ENCODE results near the gene BRIX1. TPM values are rescaled to one million over a fixed set of nuclear protein-coding genes. Genes with fewer than 3 reads are reported as not detected.

BRIX1 gene, protein sequence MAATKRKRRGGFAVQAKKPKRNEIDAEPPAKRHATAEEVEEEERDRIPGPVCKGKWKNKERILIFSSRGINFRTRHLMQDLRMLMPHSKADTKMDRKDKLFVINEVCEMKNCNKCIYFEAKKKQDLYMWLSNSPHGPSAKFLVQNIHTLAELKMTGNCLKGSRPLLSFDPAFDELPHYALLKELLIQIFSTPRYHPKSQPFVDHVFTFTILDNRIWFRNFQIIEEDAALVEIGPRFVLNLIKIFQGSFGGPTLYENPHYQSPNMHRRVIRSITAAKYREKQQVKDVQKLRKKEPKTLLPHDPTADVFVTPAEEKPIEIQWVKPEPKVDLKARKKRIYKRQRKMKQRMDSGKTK
- total RNA-seq = 50.1 and 53.8 TPM in 2 replicates

DNA sequence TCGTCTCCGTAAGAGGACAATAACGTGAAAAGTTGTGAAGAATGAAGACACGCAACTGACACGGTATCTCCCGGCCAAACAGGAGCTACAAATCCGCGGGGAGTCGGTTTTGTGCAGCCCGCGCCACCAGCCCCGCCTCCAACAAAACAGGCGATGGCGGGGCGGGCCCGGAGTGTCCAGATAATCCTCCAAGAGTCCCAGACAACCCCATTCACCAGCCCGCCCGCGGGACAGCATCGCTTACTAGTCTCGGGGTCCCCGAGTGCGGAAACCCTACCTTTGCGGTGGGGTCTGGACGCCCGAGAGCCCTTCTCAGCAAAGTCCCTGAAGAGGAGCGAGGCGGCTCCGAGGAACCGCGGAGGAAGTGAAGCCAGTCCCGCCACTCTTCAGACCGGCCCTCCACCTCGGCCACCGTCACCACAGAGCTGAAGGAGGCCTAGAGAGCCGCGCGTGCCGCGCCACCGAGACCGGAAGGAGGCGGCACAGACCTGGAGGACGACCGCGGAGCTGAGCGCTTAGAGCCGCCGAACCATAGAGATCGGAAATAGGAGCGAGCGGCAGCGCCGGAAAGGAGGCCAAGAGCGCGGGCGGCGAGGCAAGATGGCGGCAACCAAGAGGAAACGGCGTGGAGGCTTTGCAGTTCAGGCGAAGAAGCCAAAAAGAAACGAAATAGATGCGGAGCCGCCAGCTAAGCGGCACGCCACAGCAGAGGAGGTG is at the start of gene BRIX1, which contains the start of gene RAD1:
BRIX1 (plus strand) TSS at position 573 of the 717 bp plus-strand sequence; CDS start at position 601, 28 bp downstream.
RAD1 (minus strand) TSS at position 366 of the 717 bp plus-strand sequence. CDS start 612 bp downstream, outside the sequence.
- intact Hi-C loops (cut with micrococcal nuclease) = loop anchor here (1.0 to 5.0 kb wide), 7 partner anchors 9 to 1962 kb away; partner anchors contain the start of genes AMACR, DNAJC21, IL7R and NIPBL

DNA sequence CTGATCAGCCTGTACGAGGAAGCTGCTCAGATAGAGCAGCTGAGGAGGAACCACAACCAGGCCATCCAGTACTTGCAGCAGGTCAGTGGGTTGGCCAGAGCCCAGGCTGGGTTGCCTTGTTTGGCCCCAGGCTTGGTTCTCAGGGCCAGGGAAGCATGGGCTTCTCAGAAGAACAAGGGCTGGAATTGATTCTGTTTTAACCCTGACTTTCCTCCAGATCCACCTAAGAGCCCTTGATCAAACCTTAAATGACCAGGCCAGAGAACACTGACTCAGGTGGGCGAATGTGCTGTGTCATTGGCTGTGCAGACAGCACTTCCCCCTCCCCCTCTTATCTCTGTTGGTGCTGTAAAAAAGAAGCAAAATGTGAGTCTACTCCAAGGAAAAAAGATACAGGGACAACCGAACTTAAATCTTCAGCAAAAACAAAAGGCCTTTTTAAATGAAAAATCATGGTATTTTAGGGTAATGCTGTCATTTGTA is 48.5 kb upstream of the BRIX1 start:
- intact Hi-C loops (cut with micrococcal nuclease) = no loop called here

DNA sequence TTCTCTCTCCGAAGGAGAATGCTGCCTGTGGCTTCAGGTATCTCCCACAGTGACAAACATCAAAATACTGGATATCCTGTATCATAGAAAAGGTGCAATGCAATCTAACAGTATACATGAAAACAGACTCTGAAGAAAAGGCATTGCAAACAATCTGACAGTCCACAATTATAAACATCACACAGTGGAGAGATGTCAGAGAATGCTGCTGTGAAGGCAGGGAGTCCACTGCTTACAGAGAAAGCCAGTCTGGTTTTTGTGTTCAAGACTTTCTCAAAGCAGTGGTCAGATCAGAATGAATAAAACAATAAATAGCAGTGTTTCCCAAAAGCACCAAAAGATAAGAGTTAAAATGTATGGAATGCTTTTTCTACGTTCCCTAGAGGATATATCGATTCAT is 47.9 kb upstream of the BRIX1 start:
- intact Hi-C loops (cut with micrococcal nuclease) = no loop called here

DNA sequence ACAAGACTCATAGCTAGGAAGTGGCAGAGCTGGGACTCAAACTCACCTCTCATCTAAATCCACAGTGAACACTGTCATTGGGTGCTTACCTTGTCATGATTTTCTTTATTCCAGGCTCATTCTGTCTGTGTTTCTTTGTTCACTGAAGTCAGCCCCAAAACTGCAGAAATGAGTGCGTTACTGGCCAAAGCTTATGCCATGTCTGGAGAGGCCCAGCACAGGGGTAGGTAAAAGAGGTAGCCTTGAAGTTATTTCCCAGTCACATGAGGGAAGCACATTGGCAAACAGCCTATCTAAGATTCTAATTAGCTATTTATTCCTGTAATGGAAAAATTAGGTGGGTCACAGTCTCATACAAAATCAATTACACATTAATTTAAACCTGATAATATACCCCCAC is 46.7 kb upstream of the BRIX1 start:
- intact Hi-C loops (cut with micrococcal nuclease) = no loop called here

DNA sequence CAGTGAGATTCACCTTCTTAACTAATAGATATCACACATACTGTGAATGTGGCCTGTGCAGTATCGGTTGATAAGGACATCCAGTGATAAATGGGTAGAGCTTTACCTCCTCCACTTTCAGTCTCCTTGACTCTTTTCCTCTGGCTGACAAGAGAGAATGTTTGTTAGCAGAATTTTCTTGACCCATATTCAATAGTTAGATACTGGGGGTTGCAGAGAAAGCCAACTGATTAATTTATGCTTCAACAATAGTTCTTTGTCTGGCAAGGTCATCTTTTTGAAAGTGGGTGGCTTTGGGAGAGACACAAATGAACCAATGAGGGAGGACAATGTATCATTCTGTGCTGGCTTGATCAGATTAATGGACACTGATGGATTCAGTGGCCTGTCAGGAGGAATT is 46.3 kb upstream of the BRIX1 start:
- intact Hi-C loops (cut with micrococcal nuclease) = no loop called here

DNA sequence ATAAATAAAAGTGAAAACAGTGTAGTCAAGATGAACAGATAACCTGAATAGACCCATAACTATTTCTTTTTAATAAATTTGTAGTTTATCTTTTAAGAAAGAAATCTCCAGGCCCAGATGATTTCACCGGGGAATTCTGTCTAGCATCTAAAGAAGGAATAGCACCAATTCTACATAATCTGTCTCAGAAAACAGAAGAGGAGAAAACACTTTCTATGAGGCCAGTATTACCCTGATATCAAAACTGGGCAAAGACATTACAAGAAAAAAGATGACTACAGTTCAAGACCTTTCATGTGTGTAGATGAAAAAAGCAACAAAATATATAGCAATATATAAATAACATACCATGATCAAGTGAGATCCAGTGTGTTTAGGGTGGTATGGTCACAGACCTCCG is 45.1 kb upstream of the BRIX1 start:
- intact Hi-C loops (cut with micrococcal nuclease) = no loop called here

DNA sequence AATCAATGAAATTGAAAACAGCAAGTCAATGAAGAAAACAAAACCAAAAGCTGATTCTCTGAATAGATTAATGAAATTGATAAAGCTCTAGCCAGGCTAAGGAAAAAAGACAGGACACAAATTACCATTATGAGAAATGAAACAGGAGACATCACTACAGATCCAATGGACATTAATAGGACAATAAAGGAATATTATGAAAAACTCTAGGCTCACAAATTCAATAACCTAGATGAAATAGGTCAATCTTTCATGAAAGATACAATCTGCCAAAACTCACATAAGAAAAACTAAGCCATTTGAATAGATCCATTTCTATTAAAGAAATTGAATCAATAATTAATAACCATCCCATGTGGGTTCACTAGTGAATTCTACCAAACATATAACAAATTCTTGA is 39.2 kb upstream of the BRIX1 start:
- intact Hi-C loops (cut with micrococcal nuclease) = no loop called here

DNA sequence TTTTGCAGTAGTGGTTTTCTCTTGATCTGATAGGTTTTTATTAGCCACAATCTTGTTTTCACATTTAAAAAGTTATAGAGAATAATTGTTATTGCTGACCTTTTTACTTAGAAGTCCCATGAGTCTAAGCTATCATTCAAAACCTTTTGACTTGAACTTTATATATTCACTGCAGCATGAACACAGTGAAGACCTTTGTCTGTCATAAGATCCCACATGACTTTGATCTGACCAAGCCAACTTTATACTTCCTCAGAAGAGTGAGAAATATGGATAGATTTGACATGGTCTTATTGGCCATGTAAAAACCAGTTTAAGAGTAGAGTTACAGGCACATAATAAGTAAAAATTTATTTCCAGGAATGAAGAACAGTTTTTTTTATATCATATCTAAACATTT is 34.3 kb upstream of the BRIX1 start:
- intact Hi-C loops (cut with micrococcal nuclease) = no loop called here

DNA sequence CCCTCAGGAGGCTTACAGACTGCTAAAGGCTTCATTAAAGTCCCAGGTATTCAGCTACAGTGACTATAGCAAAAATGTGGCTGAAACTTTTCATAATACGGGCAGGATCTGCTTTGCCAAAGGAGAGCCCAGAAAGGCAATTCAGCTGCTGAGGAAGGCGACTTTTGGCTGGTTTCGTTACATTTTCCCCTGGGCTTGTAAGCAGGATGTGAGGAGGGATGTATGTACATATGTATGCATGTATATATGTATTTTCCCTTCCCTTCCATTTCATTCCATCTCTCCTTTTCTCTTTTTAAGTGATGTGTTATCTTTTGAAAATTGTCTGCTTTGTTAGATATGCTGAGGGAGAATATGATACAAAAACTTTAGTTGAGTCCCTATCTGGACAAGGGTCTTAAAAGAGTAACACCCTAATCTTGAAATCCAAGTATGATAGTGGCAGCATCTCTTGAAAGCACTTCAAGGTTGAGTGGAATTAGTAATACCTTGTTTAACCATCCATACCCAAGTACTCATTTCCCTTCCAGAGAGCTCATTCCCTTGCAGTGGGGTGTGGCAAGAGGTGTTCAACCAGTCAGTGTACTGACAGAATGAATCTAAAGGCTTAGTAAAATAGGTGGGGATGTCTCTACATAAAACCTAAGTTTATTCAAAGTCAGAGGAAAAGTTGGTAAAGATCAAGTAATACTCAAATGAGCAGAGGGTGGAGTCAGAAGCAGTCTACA is 29.0 kb upstream of the BRIX1 start:
- intact Hi-C loops (cut with micrococcal nuclease) = no loop called here

DNA sequence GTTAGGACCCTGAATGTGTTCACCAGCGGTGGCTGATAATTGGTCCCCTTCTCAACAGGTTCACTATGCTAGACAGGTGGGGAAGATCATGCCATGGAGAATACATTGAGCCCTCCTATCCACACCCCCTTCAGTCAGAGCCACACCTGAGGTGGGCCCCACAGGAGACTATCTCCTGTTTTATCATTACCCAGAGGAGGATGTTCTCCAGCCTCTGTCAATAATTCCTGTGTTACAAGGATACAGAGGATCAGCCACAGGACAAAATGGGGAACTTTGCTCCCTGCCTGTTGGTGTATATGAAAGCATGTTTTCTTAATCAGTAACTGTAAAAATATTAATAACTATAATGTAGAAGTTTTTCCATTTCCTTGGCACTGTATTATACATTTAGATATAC is 26.1 kb upstream of the BRIX1 start:
- intact Hi-C loops (cut with micrococcal nuclease) = no loop called here

DNA sequence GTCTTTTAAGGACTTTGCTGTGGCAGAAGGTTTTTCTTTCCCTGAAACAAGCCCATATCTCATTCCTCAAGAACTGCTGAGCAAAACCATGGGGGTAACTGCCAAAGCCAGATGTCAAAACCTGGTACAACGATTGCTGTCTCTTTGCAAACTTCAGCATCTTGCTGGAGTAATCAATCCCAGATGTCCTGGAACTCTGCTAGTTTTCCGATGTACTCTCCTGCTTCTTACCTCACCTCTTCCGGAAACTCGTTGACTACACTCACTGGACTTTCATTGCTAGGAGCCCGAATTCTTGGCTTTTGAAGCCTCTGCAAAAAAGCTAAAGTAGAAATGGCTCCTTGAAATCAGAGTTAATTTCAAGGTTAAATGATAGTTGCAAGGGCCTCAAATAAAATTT is 23.5 kb upstream of the BRIX1 start:
- intact Hi-C loops (cut with micrococcal nuclease) = no loop called here

DNA sequence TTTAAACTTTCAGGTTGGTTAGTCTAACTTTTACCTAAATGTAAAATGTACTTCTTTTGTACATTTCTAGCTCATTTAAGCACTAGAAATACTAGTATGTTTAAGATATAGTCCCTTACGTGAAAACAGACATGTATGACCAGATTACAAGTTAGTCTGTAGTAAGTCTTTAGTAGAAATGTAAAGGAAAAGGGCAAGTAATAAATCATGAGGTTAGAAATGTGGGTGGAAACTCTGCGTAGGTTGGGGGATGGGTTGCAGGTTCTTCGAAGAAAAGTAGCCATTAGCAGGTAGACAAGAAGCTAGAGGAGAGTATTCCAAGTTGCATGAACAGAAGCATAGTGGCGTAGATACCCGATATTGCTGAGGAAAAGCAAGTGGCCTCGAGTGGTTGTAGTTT is 23.1 kb upstream of the BRIX1 start:
- intact Hi-C loops (cut with micrococcal nuclease) = no loop called here

DNA sequence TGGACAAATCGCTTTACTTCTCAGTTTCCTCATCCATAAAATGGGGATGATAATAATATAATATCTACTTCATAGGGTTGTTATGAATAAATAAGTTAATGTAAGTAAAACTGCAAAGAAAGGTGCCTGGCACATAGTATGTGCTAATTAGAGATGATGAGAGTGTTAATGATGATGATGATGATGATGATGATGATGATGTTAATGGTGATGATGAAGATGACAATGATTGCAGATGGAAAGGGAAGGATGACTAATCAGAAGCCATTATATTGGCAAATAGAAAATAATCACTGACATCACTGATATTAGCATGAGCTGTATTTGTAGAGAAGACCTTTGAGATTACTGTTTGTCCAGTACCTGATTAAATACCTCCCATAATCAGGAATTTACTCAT is 20.8 kb upstream of the BRIX1 start:
- intact Hi-C loops (cut with micrococcal nuclease) = no loop called here

DNA sequence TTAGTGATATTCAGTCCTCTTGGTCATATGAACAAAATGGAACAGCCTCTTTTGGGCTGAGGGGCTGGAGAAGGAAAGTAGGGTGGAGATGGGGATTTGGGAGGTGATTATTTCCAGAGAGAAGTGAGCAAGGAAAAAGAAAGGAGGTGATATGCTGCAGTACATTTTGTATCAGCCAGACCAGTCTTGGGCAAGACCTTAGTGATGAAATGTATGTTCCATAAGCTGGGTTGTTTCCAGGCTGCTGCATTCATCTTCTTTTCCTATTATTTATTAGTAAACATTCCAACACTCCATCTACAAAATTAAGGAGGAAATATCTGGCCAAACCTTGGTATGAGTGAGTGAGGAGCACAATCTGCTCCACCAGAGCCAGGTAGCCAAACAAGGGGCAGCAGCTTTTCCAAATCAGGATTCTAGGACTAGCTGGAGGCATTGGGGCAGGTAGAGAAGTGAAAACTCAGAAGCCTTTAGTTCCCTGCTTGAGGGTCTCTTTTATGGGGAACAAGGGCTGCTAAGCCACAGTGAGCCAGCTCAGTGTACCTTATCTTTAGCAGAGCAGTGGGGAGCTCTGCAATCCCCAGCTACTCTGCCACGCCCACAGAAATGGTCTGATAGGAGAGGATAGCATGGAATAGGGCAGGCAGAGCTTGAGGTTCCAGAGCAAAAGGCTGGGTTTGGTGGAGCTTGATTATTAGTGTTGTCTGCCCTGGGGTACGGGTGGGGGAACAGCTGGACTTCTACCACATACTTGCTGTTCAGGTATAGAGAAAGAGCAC is 19.7 kb upstream of the BRIX1 start:
- intact Hi-C loops (cut with micrococcal nuclease) = no loop called here

DNA sequence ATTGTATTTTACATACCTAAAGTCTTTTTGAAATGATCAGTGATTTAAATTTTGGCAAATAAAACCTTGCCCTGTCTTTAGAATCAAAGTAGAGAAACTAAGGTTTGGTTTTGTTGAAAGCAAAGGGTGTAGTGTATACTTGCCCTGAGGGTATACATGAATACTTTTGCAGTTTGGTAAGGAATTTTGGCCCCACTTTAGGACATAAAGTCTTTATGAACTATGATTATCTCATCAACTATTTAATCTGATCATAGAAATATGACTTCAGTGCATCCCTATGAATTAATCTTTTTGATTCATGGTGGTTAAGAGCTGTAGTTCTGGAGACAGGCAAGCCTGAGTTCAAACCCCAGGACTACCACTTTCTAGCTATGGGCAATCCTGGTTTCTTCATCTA is 17.9 kb upstream of the BRIX1 start:
- intact Hi-C loops (cut with micrococcal nuclease) = loop anchor here (1.0 kb wide), 3 partner anchors 374 to 423 kb away; no protein-coding TSS in a partner anchor

DNA sequence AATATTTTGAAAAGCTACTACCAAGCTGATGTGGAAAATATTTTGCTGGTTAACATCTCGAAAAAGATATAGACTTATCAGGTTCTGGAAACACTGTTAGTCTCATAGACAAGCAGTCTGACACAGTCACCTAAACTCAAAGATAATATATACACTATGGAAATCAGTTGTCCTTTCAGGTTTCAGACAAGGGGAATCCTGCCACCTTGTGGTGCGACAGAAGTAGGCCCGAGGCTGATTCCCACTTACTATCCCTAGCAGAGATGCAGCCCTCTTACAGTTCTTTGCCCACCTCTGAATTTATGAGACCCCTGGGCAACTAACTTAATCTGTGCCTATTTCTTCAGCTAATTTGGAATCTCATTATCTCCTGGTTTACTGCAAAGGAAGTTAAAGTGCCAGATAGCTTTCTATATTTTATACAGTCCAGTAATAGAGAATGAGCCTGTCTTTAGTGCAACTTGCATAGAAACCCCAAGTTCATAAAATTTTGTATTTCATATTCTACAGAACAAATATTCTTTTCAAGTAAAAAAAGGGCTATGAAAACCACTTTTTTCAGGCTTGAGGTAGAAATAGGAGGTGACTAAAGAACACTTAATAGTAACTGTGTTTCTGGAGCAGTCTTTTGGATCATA is 17.1 kb upstream of the BRIX1 start:
- intact Hi-C loops (cut with micrococcal nuclease) = loop anchor here (1.0 kb wide), 3 partner anchors 375 to 424 kb away; no protein-coding TSS in a partner anchor

DNA sequence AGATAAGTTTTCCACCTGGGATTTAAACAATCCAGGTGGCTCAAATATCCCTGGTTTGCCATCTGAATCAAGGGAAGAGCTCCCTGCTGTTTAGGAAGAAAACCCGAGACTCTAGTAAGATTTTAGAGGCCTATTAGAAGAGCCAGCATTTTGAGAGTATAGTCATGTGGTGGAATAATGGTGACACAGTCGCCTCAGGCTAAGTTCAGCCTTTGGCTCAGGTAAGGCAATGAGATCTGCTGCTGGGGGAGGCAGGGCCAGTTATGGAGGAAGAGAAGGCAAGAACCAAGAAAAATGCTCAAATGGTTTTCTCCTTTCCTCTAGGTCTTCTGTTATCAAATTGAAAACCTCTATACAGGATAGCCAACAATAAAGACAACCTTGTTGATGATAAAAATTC is 16.4 kb upstream of the BRIX1 start:
- intact Hi-C loops (cut with micrococcal nuclease) = no loop called here

DNA sequence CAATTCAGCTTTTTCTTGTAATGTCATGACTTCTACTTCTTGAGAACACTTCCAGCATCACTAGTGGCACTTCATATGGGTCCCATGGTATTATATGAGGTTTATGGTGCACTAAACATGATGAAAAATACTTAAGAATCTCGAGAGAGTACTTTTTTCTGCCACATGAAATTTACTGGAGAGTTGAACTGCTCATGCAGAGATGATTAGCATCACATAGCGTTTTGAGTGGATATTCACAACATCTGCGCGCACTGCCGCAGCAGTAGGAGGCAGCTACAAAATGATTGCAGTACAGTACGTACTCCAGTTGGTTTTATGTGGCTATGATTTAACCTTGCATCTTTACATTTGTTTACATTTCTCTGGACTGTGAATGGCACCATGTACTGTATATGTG is 14.9 kb upstream of the BRIX1 start:
- intact Hi-C loops (cut with micrococcal nuclease) = no loop called here

DNA sequence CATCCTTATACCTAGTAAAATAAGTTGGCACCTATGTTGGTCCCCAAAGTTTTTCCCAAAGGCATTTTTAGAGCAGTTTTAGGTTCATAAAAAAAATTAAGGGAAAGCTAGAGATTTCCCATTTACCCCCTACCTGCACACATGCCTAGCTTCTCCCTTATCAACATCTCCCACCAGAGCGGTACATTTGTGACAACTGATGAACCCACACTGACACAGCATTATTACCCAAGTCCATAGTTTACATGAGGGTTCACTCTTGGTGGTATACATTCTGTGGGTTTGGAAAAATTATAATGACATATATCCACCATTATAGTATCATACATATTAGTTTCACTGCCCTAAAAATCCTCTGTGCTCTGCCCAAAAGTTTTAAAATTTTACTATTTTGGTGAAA is 12.3 kb upstream of the BRIX1 start:
- intact Hi-C loops (cut with micrococcal nuclease) = no loop called here

DNA sequence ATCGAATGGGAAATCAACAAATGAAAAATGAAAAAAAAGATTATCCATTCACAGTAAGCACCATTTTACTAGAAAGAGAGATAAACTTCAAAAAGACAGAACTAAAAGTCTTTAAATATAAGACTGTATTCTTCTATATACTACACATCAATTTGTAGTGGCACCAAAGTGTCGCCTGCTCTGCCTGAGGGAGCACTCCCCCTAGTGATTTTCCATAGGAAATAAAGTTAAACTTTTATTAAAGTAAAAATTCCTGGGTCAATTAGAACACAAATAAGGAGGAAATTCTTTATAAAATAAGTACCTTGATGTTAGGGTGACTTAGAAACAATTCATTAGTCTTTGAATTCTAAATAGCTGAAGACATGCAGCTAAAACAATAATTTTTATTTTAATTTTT is 9.9 kb upstream of the BRIX1 start:
- intact Hi-C loops (cut with micrococcal nuclease) = no loop called here
